Breast epithelium (tissue), 3 donors: ENCODE measurements around the gene COA6.

Experiments
- POLR2A ChIP-seq: fragments of 450-650 bp; IDR thresholded peaks from one replicate; pipeline ENCODE4 v1.6.1; 2016; ENCODE audit warnings: antibody characterized with exemption, mild to moderate bottlenecking, moderate library complexity
- POLR2AphosphoS5 ChIP-seq, 3 donors: sonication (generic); formaldehyde crosslinking; IDR thresholded peaks; one replicate each; pipeline ENCODE4 v1.6.1; 2017; ENCODE audit warnings: antibody characterized with exemption in 3 of 3

- no peak for TF ChIP-seq POLR2A
- TF ChIP-seq POLR2AphosphoS5 (IDR thresholded peaks at IDR 0.05): no peak
Measured at GRCh38 chr1:234337233-234337632, 36.0 kb upstream of the COA6 start.
